BJ (cell line): ENCODE data around the gene CORO2B. TPM values are rescaled to one million over a fixed set of nuclear protein-coding genes. Genes with fewer than 3 reads are reported as not detected.
"Not testable (repeated sequence)": the region's sequence is repeated elsewhere in the genome, so short reads cannot be mapped to it uniquely, and the experiment has no call there.

Experiments
- CTCF ChIA-PET: fragments of 350-600 bp; formaldehyde crosslinking; extraction: SDS; loops from one replicate; lab custom pipeline; 2021; ENCODE audit warnings: antibody characterized with exemption, inconsistent platforms; lab: Yijun Ruan, JAX
- POLR2A ChIA-PET: fragments of 300-600 bp; sonication (Branson Sonifier 250); formaldehyde crosslinking; extraction: SDS; loops from one replicate; lab custom pipeline; 2021; ENCODE audit warnings: antibody characterized with exemption; lab: Charles Lee
- DNase-seq: peaks from one replicate; pipeline ENCODE4 v3.0.0-alpha.2; 2011; ENCODE audit warnings: low read depth
- H3K27me3 ChIP-seq: 2 replicates; pipeline ENCODE4 v1.6.0; 2011; ENCODE audit warnings: low read length; ENCODE audit not compliant: control insufficient read depth, insufficient read depth
- H3K36me3 ChIP-seq: 2 replicates; pipeline ENCODE4 v1.5.1; 2011; ENCODE audit warnings: low read length; ENCODE audit not compliant: control insufficient read depth, insufficient read depth
- H3K4me3 ChIP-seq: 2 replicates; pipeline ENCODE4 v1.5.1; 2011; ENCODE audit warnings: low read depth, mild to moderate bottlenecking, control low read depth, low read length
- polyA plus RNA-seq: library from polyadenylated mRNA; depleted of rRNA; stranded (reverse); fragments of >200 nt; gene quantifications from 2 replicates; pipeline ENCODE4 v1.2.3, GENCODE V29; 2011
- TF ChIP-seq, protein P1 (sequence below): IDR thresholded peaks from 2 replicates; pipeline ENCODE4 v1.5.1; 2011; ENCODE audit warnings: low read depth, mild to moderate bottlenecking, control low read depth, inconsistent platforms, low read length, moderate library complexity; ENCODE audit not compliant: insufficient read depth

The CORO2B gene
- polyA plus RNA-seq, 1 experiment, result 7.7 TPM

DNA sequence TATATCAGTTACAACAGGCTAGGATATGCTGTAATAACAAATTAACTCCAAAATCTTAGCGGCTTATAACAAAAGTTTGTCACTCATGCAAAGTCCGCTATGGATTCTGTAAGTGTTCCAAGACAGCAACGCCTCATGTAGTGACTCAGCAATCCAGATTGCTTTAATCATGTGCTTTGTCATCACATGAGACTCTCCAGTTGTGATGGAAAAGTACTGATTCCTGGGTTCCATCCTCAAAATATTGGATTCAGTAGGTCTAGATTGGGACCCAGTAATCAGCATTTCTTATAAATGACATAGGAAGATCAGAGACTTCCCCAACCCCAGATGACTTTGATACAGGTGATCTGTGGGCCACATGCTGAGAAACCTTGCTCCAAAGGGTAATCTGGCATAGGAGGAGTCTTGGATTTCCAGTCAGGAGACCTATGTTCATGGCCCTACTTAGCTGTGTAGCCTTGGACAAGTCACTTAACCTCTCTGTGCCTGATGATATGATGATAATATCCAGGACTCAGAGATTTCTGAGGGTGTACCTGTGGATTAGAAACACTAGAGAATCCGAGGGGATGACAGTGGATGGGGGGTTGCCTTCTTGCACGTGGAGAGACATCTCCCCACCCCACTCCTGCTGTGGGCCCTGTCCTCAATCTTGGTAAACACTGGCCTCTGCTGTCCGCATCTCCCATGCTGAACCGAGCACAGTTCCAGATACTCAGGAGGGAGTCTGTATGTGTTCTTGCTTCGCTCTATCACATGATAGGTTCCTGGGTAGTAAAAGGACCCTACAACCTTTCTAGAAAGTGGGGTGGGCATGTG is 65.5 kb downstream of the CORO2B start:
- CTCF ChIA-PET, result interaction anchor here (0.8 to 2.8 kb wide), 5 partner anchors 7 to 231 kb away, joined by 3 to 7 read pairs (median 3); no protein-coding TSS in a partner anchor
- DNase-seq, result peak; percentile 30
- H3K4me3 ChIP-seq, result no peak overlapping the region
- TF ChIP-seq, protein P1, sequence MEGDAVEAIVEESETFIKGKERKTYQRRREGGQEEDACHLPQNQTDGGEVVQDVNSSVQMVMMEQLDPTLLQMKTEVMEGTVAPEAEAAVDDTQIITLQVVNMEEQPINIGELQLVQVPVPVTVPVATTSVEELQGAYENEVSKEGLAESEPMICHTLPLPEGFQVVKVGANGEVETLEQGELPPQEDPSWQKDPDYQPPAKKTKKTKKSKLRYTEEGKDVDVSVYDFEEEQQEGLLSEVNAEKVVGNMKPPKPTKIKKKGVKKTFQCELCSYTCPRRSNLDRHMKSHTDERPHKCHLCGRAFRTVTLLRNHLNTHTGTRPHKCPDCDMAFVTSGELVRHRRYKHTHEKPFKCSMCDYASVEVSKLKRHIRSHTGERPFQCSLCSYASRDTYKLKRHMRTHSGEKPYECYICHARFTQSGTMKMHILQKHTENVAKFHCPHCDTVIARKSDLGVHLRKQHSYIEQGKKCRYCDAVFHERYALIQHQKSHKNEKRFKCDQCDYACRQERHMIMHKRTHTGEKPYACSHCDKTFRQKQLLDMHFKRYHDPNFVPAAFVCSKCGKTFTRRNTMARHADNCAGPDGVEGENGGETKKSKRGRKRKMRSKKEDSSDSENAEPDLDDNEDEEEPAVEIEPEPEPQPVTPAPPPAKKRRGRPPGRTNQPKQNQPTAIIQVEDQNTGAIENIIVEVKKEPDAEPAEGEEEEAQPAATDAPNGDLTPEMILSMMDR, result no peak
- no peaks in the 10 kb centered on the region for H3K36me3 ChIP-seq
- no peaks in the 10 kb centered on the region for H3K27me3 ChIP-seq
- POLR2A ChIA-PET, result interaction anchor here (0.6 kb wide), 1 partner anchor 30 kb away, joined by 3 read pairs; no protein-coding TSS in a partner anchor

DNA sequence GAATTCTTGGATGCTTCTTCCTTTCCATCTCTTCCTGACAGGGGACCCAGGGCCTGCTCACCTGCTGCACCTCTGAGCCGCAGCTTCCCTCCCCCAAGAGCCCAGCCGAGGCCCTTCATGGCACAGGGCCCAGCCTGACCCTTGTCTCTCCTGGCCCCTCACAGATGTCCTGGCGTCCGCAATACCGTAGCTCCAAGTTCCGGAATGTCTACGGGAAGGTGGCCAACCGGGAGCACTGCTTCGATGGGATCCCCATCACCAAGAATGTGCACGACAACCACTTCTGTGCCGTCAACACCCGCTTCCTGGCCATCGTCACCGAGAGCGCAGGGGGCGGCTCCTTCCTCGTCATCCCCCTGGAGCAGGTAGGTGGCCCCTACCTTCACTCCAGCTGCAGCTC is 66.2 kb downstream of the CORO2B start:
- TF ChIP-seq, protein P1, result no peak
- Histone ChIP-seq H3K36me3 (no peaks in the 10 kb centered on the region), H3K27me3 (no peaks in the 10 kb centered on the region), H3K4me3 (no peak overlapping the region)
- no peak for DNase-seq
- CTCF ChIA-PET, result interaction anchor here (0.8 to 2.8 kb wide), 4 partner anchors 9 to 231 kb away, joined by 3 to 7 read pairs (median 4); no protein-coding TSS in a partner anchor
- POLR2A ChIA-PET, result no interaction called here

DNA sequence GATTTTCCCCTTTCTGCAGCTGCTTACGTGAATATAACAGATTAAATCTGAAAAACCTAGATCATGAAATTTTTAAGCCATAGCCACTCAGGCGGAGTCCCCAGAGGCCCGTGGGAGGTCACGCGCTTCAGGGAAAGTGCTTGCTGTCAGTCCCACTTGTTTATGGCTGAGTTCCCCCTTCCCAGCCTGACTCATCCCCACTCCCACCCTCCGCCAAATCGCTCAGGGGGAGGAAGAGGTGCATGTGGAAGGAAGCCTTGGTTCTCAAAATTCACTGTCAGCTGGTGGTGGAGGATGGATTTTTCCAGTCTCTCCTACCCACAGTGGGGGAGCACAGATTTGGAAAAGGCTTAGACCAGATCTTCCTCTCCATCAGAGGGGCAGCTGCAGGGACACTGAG is 67.4 kb downstream of the CORO2B start:
- POLR2A ChIA-PET, result no interaction called here

GRCh38 chr15:68646696-68647095 is 67.9 kb downstream of the CORO2B start:
- Histone ChIP-seq H3K36me3 (no peaks in the 10 kb centered on the region), H3K27me3 (no peaks in the 10 kb centered on the region), H3K4me3 (no peak overlapping the region)
- DNase-seq, result no peak
- CTCF ChIA-PET, result interaction anchor here (1.3 kb wide), 1 partner anchor 27 kb away, joined by 4 read pairs; no protein-coding TSS in a partner anchor
- TF ChIP-seq, protein P1, result no peak
- POLR2A ChIA-PET, result no interaction called here

More for the DNA sequence above, 67.4 kb downstream of the CORO2B start:
- Histone ChIP-seq H3K36me3 (no peaks in the 10 kb centered on the region), H3K4me3 (no peak overlapping the region), H3K27me3 (no peaks in the 10 kb centered on the region)
- TF ChIP-seq, protein P1, result no peak
- CTCF ChIA-PET, result interaction anchor here (1.3 kb wide), 1 partner anchor 28 kb away, joined by 4 read pairs; no protein-coding TSS in a partner anchor
- no peak for DNase-seq

GRCh38 chr15:68647361-68647760 is 68.6 kb downstream of the CORO2B start:
- DNase-seq, result not testable (repeated sequence)
- ChIA-PET POLR2A (interaction anchor here (0.7 kb wide), 1 partner anchor 12 kb away, joined by 21 read pairs; no protein-coding TSS in a partner anchor), CTCF (interaction anchor here (0.6 kb wide), 1 partner anchor 10 kb away, joined by 3 read pairs; no protein-coding TSS in a partner anchor)

More at GRCh38 chr15:68647361-68647760, 68.6 kb downstream of the CORO2B start:
- H3K4me3 ChIP-seq, H3K36me3 ChIP-seq, H3K27me3 ChIP-seq: not testable (repeated sequence)
